GM12878 (cell line): ENCODE data around the gene TMED3.

Experiments
- EZH2 ChIP-seq: IDR thresholded peaks from 2 replicates; pipeline ENCODE4 v1.6.1; 2012; ENCODE audit warnings: low read depth, mild to moderate bottlenecking, control low read depth, inconsistent platforms, low read length, borderline replicate concordance; ENCODE audit not compliant: control insufficient read depth
- HDAC6 ChIP-seq: fragments of 200-600 bp; sonication (generic); IDR thresholded peaks from one replicate; pipeline ENCODE4 v1.8.0; 2017; ENCODE audit warnings: antibody characterized with exemption; ENCODE audit not compliant: unreplicated experiment
- LARP7 ChIP-seq: fragments of 450-650 bp; IDR thresholded peaks from 2 replicates; pipeline ENCODE4 v1.6.1; 2017; ENCODE audit warnings: mild to moderate bottlenecking
- MXI1 ChIP-seq: fragments of 150-350 bp; IDR thresholded peaks from 2 replicates; pipeline ENCODE4 v1.6.1; 2011; ENCODE audit warnings: low read depth, mild to moderate bottlenecking, inconsistent platforms, low read length, improper control_type of control experiment
- POLR2A ChIP-seq: IDR thresholded peaks from 2 replicates; pipeline ENCODE4 v1.6.1; 2011; ENCODE audit warnings: low read depth, mild to moderate bottlenecking, low read length
- POU2F2 ChIP-seq: IDR thresholded peaks from 3 replicates; pipeline ENCODE4 v1.6.1; 2011; ENCODE audit warnings: low read depth, mild to moderate bottlenecking, low read length, borderline replicate concordance
- TBL1XR1 ChIP-seq: IDR thresholded peaks from 2 replicates; pipeline ENCODE4 v1.6.1; 2012; ENCODE audit warnings: low read depth, low read length, improper control_type of control experiment
- ZNF207 ChIP-seq: fragments of 450-650 bp; IDR thresholded peaks from 2 replicates; pipeline ENCODE4 v1.6.1; 2014; ENCODE audit warnings: antibody characterized with exemption, mild to moderate bottlenecking, borderline replicate concordance
- TF ChIP-seq, protein P1 (sequence below), 3 experiments: IDR thresholded peaks in 2 of 3; conservative IDR thresholded peaks in 1 of 3; 2 replicates each; pipeline ENCODE4 v1.5.1; 2011; ENCODE audit warnings: low read depth in 3 of 3, low read length in 3 of 3, mild to moderate bottlenecking in 3 of 3, control low read depth in 2 of 3, moderate library complexity in 2 of 3, inconsistent platforms in 1 of 3, mixed read lengths in 1 of 3; ENCODE audit not compliant: control insufficient read depth in 2 of 3, insufficient read depth in 1 of 3; ENCODE audit errors: extremely low read depth in 1 of 3

DNA sequence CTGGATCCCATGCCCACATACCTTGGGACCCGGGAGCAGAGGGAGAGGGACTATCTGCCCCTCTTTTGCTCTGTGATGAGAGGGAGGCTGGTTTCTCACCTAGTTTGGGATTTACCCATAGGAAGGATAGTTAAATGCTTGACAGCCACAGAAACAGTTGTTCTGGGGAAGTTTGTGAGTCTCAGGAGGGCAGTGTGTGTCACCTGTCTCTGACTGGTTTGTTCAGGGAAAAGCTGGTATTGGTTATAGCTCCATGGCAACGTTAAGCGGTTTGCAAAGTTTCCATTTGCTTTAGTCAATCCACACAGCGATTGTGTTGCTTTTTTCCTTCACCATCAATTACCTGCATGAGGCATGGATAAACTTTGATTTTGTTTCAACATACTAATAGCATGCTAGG lies 3.7 kb upstream of the TMED3 start:
- TF ChIP-seq, protein P1, sequence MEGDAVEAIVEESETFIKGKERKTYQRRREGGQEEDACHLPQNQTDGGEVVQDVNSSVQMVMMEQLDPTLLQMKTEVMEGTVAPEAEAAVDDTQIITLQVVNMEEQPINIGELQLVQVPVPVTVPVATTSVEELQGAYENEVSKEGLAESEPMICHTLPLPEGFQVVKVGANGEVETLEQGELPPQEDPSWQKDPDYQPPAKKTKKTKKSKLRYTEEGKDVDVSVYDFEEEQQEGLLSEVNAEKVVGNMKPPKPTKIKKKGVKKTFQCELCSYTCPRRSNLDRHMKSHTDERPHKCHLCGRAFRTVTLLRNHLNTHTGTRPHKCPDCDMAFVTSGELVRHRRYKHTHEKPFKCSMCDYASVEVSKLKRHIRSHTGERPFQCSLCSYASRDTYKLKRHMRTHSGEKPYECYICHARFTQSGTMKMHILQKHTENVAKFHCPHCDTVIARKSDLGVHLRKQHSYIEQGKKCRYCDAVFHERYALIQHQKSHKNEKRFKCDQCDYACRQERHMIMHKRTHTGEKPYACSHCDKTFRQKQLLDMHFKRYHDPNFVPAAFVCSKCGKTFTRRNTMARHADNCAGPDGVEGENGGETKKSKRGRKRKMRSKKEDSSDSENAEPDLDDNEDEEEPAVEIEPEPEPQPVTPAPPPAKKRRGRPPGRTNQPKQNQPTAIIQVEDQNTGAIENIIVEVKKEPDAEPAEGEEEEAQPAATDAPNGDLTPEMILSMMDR (IDR thresholded peaks at IDR 0.05 in 2 of 3, conservative IDR thresholded peaks at IDR 0.05 in 1 of 3; ENCODE audit: control insufficient read depth in 2 of 3, extremely low read depth in 1 of 3, insufficient read depth in 1 of 3, low read depth in 3 of 3, low read length in 3 of 3), result no peak
- no peak for TF ChIP-seq POU2F2
- no peak for TF ChIP-seq TBL1XR1
- TF ChIP-seq EZH2, result no peak
- TF ChIP-seq POLR2A, result no peak
- no peak for TF ChIP-seq MXI1
- no peak for TF ChIP-seq ZNF207
- no peak for TF ChIP-seq HDAC6
- no peak for TF ChIP-seq LARP7
